DOHH2 (cell line): ENCODE data around the gene TPM2.

Experiments used
- CTCF ChIP-seq: fragments of 200-600 bp; sonication (generic); IDR thresholded peaks from one replicate; pipeline ENCODE4 v1.5.1; 2014; ENCODE audit warnings: antibody characterized with exemption, mild to moderate bottlenecking, low read depth, low read length; ENCODE audit not compliant: poor library complexity, severe bottlenecking
- EZH2phosphoT487 ChIP-seq: fragments of 200-600 bp; sonication (generic); IDR thresholded peaks from 2 replicates; pipeline ENCODE4 v1.6.1; 2017; ENCODE audit warnings: borderline replicate concordance, mild to moderate bottlenecking, antibody characterized with exemption, low read length, moderate library complexity, mixed read lengths

DNA sequence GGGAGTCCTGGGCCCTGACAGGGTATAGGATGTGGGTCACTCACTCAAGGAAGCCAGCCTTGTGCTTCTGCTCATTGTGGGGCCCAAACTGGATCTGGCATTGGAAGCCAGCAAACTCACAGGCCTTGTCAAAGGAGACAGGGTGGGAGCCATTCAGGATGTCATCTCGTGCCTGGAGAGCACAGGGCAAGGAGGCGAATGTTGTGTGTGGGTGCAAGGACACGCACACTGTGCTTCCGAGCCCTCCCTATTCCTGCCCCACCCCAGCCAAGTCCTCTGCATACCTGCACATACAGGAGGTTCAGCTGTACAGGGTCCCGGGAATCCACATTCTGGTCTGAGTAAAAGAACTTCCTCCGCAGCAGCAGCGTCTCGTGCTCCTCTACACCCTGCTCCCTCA, 34.2 kb upstream of the TPM2 start:
- TF ChIP-seq CTCF (no peak), EZH2phosphoT487 (no peak)
